Skeletal muscle satellite cell (primary cell): Measurements from ENCODE around the gene PIK3R4.

Source experiments
- H3K27me3 ChIP-seq: 2 replicates; pipeline ENCODE4 v1.7.0; 2013; ENCODE audit warnings: low read length; ENCODE audit not compliant: control insufficient read depth, insufficient read depth
- H3K36me3 ChIP-seq: 2 replicates; pipeline ENCODE4 v1.7.0; 2013; ENCODE audit warnings: mild to moderate bottlenecking, control low read depth, low read length; ENCODE audit not compliant: insufficient read depth
- H3K4me1 ChIP-seq: 2 replicates; pipeline ENCODE4 v1.7.0; 2013; ENCODE audit warnings: low read length; ENCODE audit not compliant: control insufficient read depth, insufficient read depth
- H3K4me2 ChIP-seq: 2 replicates; pipeline ENCODE4 v1.7.0; 2013; ENCODE audit warnings: mild to moderate bottlenecking, low read length
- H3K4me3 ChIP-seq: 2 replicates; pipeline ENCODE4 v1.7.0; 2013; ENCODE audit warnings: low read length
- H3K9ac ChIP-seq: 2 replicates; pipeline ENCODE4 v1.7.0; 2013; ENCODE audit warnings: mild to moderate bottlenecking, low read depth, low read length, moderate library complexity
- H3K9me3 ChIP-seq: replicated peaks from 2 replicates; pipeline ENCODE4 v1.7.0; 2013; ENCODE audit warnings: mild to moderate bottlenecking, control low read depth, low read length

The PIK3R4 gene

GRCh38 chr3:130711565-130712324, 34.9 kb downstream of the PIK3R4 start:
- Histone ChIP-seq H3K4me1 (no peaks in the 10 kb centered on the region), H3K9ac (no peak overlapping the region), H3K36me3 (peaks cover 3% of the 10 kb centered on the region), H3K4me2 (no peak overlapping the region), H3K4me3 (no peak overlapping the region), H3K9me3 (no peaks in the 10 kb centered on the region), H3K27me3 (no peaks in the 10 kb centered on the region)

DNA sequence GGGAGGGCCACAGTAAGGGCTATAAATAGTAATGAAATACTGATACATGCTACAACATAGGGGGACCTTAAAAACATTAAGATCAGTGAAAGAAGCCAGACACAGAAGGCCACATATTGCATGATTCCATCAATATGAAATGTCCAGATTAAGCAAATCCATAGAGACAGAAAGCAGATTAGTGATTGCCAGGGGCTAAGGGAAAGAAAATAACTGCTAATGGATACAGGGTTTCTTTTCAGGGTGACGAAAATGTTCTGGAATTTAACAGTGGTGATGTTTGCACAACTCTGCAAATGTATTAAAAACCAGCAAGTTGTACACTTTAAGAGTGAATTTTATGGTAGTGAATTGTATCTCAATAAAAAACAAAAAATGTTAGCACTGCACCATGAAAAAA, 37.0 kb downstream of the PIK3R4 start:
- H3K4me3 ChIP-seq, result no peak overlapping the region
- H3K27me3 ChIP-seq, result no peaks in the 10 kb centered on the region
- H3K9me3 ChIP-seq, result no peaks in the 10 kb centered on the region
- H3K9ac ChIP-seq, result no peak overlapping the region
- H3K4me2 ChIP-seq, result no peak overlapping the region
- no peaks in the 10 kb centered on the region for H3K4me1 ChIP-seq
- peaks cover 7% of the 10 kb centered on the region for H3K36me3 ChIP-seq

- Histone ChIP-seq H3K27me3 (no peaks in the 10 kb centered on the region), H3K4me2 (no peak overlapping the region), H3K9me3 (no peaks in the 10 kb centered on the region), H3K36me3 (peaks cover 13% of the 10 kb centered on the region), H3K4me1 (no peaks in the 10 kb centered on the region), H3K4me3 (no peak overlapping the region), H3K9ac (no peak overlapping the region)
These were observed 38.6 kb downstream of the PIK3R4 start for GRCh38 chr3:130707902-130708601.

DNA sequence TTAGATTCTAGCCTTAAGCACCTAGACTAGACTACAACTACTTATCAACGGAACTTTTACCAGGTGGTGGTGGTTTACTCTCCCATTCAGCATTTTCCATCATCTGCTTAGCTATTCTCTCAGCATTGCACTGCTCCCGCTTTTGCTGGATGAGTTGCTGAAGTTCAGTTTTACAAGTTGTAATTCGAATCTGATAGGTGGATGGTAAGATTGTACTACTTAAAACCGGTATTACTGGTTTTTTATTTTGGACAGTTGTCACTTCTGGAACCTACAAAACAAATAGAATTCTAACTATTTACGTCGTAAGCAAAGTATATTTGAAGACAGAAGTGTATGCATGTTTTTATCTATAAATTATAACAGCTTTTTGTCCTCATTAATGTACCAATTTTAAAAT, 41.1 kb downstream of the PIK3R4 start:
- H3K4me2 ChIP-seq, result no peak overlapping the region
- peaks cover 3% of the 10 kb centered on the region for H3K4me1 ChIP-seq

DNA sequence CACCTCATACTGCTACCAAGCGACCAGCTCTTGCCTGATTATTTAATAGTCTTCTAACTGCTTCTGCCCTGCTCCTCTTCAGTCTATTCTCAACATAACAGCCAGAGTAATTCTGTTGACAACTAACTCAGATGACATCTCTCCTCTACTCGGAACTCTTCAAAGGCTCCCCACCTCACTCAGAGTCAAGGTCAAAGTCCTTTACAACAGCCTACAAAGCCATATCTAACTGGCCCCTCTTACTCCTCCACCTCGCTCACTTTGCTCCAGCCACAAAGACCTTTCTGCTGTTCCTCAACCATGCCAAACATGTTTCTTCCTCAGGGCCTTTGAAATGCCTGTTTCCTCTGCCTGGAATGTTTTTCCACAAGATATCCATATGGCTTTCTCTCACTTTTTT, 43.6 kb downstream of the PIK3R4 start:
- no peak overlapping the region for H3K4me2 ChIP-seq
- H3K27me3 ChIP-seq, result no peaks in the 10 kb centered on the region
- no peak overlapping the region for H3K4me3 ChIP-seq
- no peak overlapping the region for H3K9ac ChIP-seq
- H3K9me3 ChIP-seq, result no peaks in the 10 kb centered on the region
- H3K36me3 ChIP-seq, result peaks cover 18% of the 10 kb centered on the region
- H3K4me1 ChIP-seq, result peaks cover 6% of the 10 kb centered on the region

More for the DNA sequence above, 41.1 kb downstream of the PIK3R4 start:
- Histone ChIP-seq H3K27me3 (no peaks in the 10 kb centered on the region), H3K36me3 (peaks cover 13% of the 10 kb centered on the region), H3K4me3 (no peak overlapping the region), H3K9me3 (no peaks in the 10 kb centered on the region), H3K9ac (no peak overlapping the region)

DNA sequence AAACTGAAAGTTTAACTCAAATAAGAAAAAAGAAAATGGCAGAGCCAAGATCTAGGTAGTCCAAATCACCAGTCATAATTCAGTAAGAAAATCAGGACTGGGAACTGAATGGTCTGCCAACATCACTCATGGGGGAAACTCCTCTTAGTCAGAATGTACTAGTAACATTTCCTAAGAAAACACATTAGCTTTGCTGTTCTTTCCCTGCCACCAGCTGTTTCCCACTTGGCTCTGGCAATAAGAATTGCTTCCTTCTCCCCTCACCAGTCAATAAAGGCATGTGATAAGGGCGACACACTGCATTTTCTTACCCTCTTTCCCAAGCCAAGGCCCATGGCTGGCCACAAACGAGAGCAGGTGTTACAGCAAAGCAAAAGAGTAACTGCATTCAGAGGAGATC, 46.1 kb downstream of the PIK3R4 start:
- Histone ChIP-seq H3K4me3 (no peak overlapping the region), H3K9ac (no peak overlapping the region), H3K36me3 (peaks cover 17% of the 10 kb centered on the region), H3K27me3 (no peaks in the 10 kb centered on the region), H3K9me3 (no peaks in the 10 kb centered on the region), H3K4me2 (no peak overlapping the region), H3K4me1 (peaks cover 6% of the 10 kb centered on the region)

DNA sequence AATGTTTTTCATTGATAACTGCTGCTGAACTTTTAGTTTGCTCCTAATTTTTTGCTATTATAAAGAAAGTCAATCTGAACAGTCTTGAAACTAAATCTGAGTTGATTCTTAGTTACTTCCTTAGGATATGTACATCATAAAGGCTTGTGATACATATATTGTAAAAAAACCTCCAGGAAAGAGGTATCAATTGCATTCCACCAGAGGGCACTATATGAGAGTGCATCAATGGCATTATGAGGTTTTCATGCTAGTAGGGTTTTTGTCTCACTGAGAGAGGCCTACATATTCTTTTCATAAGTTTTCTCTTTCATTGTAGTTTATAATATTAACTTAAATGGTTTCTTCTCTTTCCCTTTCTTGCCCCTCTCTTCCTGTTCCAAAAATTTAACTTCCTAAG, 46.9 kb downstream of the PIK3R4 start:
- peaks cover 6% of the 10 kb centered on the region for H3K4me1 ChIP-seq
- H3K36me3 ChIP-seq, result peaks cover 13% of the 10 kb centered on the region

DNA sequence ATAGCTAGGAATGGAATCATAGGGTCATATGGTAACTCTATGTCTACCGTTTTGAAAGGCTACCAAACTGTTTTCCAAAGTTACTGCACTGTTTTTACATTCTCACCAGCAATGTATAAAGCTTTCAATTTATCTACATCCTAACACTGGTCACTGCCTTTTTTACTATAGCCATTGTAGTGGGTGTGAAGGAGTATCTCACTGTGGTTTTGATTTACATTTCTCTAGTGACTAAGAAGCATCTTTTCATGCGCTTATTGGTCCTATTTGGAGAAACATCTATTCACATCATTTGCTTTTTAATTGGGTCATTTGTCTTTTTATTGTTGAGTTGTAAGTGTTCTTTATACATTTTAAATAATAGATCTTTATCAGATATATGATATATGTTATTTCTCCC, 53.3 kb downstream of the PIK3R4 start:
- Histone ChIP-seq H3K36me3 (peaks cover 12% of the 10 kb centered on the region), H3K4me3 (no peak overlapping the region), H3K9ac (no peak overlapping the region), H3K27me3 (no peaks in the 10 kb centered on the region), H3K9me3 (no peaks in the 10 kb centered on the region), H3K4me1 (peaks cover 6% of the 10 kb centered on the region), H3K4me2 (no peak overlapping the region)

More for the DNA sequence above, 46.9 kb downstream of the PIK3R4 start:
- Histone ChIP-seq H3K4me3 (no peak overlapping the region), H3K9me3 (no peaks in the 10 kb centered on the region), H3K4me2 (no peak overlapping the region), H3K9ac (no peak overlapping the region), H3K27me3 (no peaks in the 10 kb centered on the region)

DNA sequence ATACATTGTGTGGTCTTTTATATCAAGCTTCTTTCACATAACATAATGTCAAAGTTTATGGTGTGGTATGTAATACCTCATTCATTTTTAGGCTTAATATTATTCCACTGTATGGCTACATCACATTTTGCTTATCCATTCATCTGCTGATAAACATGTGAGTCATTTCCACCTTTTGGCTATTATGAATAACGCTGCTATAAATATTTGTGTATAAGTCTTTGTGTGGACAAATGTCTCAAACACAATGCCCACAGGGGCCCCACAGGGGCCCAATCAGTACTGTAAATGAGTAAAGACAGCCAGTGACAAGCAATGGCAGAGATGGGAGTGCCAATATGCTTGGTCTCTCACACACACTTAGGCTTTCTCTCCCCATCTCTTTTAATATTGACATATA, 54.2 kb downstream of the PIK3R4 start:
- H3K4me1 ChIP-seq, result peaks cover 6% of the 10 kb centered on the region
- no peaks in the 10 kb centered on the region for H3K27me3 ChIP-seq
- no peak overlapping the region for H3K9ac ChIP-seq
- no peak overlapping the region for H3K4me3 ChIP-seq
- no peaks in the 10 kb centered on the region for H3K9me3 ChIP-seq
- peaks cover 12% of the 10 kb centered on the region for H3K36me3 ChIP-seq
- H3K4me2 ChIP-seq, result no peak overlapping the region

GRCh38 chr3:130688697-130689470, 57.7 kb downstream of the PIK3R4 start:
- no peaks in the 10 kb centered on the region for H3K27me3 ChIP-seq
- peaks cover 6% of the 10 kb centered on the region for H3K4me1 ChIP-seq
- H3K9ac ChIP-seq, result no peak overlapping the region
- no peak overlapping the region for H3K4me3 ChIP-seq
- peaks cover 19% of the 10 kb centered on the region for H3K36me3 ChIP-seq
- no peak overlapping the region for H3K4me2 ChIP-seq
- H3K9me3 ChIP-seq, result no peaks in the 10 kb centered on the region

- H3K36me3 ChIP-seq, result peaks cover 26% of the 10 kb centered on the region
- H3K9ac ChIP-seq, result no peak overlapping the region
- H3K4me3 ChIP-seq, result no peak overlapping the region
- peaks cover 6% of the 10 kb centered on the region for H3K4me1 ChIP-seq
- H3K4me2 ChIP-seq, result no peak overlapping the region
- no peaks in the 10 kb centered on the region for H3K9me3 ChIP-seq
- no peaks in the 10 kb centered on the region for H3K27me3 ChIP-seq
These were observed 58.5 kb downstream of the PIK3R4 start for GRCh38 chr3:130688015-130688688.
